WTC11 (cell line): ENCODE data around the gene EDARADD.

ENCODE experiments used
- CTCF ChIP-seq: fragments of 200-600 bp; IDR thresholded peaks from 2 replicates; pipeline ENCODE4 v1.8.0; 2022; ENCODE audit warnings: antibody characterized with exemption
- FOXK1 ChIP-seq: sonication (generic); formaldehyde crosslinking; IDR thresholded peaks from 2 replicates; pipeline ENCODE4 v1.8.0; 2022; ENCODE audit warnings: mild to moderate bottlenecking, moderate library complexity, missing genetic modification reagents
- MAX ChIP-seq: sonication (generic); formaldehyde crosslinking; IDR thresholded peaks from 2 replicates; pipeline ENCODE4 v1.8.0; 2022; ENCODE audit warnings: mild to moderate bottlenecking, missing genetic modification reagents
- ZNF532 ChIP-seq: fragments of 250-450 bp; sonication (Bioruptor Pico); IDR thresholded peaks from 2 replicates; pipeline ENCODE4 v1.9.0; 2021; ENCODE audit warnings: mild to moderate bottlenecking, borderline replicate concordance

GRCh38 chr1:236501093-236501492, 107.0 kb downstream of the EDARADD start:
- TF ChIP-seq CTCF (no peak), MAX (no peak), ZNF532 (CRISPR knock-in tag) (no peak), FOXK1 (CRISPR knock-in tag) (no peak)
